ENCODE measurements around the gene SMC3.

Gene SMC3

DNA sequence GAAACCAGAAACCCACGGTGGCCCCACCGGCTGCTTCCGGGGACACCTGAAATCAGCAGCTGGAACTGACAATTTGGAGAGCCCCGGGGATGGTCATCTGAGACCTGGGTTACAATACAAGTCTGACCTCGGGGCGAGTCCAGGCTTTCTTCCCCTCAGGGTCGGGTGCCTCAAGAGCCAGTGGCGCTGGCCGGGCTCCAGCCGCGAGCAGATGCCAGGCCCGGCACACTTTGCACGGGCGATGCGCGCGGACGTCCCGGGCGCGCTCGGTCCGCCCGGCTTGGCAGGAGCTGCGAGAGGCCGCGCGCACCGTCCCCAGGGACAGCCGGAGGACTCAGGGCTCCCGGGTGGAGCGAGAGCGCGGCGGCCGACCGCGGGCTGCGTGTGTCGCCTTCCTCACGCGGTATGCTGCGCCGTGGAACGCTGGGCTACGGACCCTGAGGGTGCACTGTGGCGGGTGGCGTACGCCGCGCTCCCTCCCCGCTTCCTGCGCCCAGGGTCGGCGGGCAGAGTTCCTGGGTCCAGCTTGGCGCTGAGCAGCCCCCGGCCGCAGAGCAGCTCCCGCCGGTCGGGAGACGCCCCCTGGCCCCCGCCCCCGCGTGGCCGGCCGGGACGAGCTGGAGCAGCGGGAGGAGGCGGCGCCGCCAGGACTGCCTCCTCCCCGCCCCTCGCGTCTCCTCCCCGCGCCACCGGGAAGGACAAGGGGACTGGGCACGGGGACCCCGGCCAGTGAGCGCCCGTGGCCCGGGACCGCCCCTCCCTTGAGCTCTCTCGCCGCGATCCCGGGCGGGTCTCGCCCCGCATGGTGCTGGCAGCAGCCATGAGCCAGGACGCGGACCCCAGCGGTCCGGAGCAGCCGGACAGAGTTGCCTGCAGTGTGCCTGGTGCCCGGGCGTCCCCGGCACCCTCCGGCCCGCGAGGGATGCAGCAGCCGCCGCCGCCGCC lies 76.4 kb downstream of the SMC3 start, which contains the start of gene RBM20:
Gene RBM20, plus strand, starts transcription at position 684 of the 945 bp plus-strand sequence. Its CDS starts 119 bp downstream, at position 803.
- no peak for TF ChIP-seq ARNTL (CRISPR knock-in tag; IDR thresholded peaks at IDR 0.05; ENCODE audit: borderline replicate concordance, low read depth)
- TF ChIP-seq CSDC2 (CRISPR knock-in tag; IDR thresholded peaks at IDR 0.05) = peak; percentile 61; the same call in 1 of the 2 replicates
- peak; percentile 85 for ATAC-seq

DNA sequence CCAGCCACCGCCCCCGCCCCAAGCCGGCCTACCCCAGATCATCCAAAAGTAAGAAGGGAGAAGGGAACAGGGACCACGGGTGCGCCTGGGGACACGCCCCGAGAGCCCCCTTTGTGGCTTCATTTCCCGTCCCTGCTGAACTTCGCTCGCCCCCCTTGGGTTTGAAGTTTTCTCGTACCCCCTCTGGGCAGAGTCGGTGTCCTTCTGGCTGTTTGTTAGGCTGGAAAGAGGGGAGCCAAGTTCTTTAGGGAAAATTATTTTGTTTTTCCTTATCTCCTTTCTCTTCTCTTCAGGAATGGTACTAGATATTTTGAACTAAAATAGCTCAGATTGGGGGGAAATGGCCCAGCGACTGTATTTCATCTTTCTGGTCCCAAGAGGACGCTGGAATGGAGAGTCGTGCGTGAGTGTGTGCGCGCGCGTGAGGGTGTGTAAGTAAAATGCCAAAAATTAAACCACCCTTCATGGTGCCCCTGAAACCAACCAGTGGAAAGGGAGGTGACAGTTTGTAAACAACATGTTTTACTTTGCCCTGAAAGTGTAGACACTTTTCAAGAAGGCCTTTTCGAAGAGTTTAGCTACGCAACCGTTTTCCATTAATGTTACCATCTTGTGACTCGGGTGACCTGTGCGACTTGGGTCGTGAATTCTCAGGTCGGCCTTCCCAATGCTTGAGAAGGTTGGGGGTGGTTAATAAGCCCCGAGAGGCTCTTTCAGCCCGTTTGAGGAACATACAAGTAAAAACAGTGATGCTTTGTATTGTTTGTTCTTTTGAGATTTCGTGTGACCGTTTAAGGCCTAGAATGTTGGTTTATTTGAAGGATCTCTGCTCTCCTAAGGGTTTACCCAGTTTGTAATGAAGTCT lies 77.3 kb downstream of the SMC3 start:
- TF ChIP-seq ARNTL (CRISPR knock-in tag; IDR thresholded peaks at IDR 0.05; ENCODE audit: borderline replicate concordance, low read depth) (no peak), ZC3H10 (CRISPR knock-in tag; IDR thresholded peaks at IDR 0.05) (no peak), PPARA (CRISPR knock-in tag; IDR thresholded peaks at IDR 0.05; ENCODE audit: borderline replicate concordance) (no peak), ZFP30 (CRISPR knock-in tag; IDR thresholded peaks at IDR 0.05) (no peak), BACH2 (CRISPR knock-in tag; IDR thresholded peaks at IDR 0.05; ENCODE audit: borderline replicate concordance) (no peak), ZNF565 (CRISPR knock-in tag; conservative IDR thresholded peaks at IDR 0.05; ENCODE audit: low read depth) (no peak), TOX (CRISPR knock-in tag; IDR thresholded peaks at IDR 0.05; ENCODE audit: borderline replicate concordance) (no peak), TCF4 (CRISPR knock-in tag; IDR thresholded peaks at IDR 0.05; ENCODE audit: borderline replicate concordance) (no peak), GLIS3 (CRISPR knock-in tag; IDR thresholded peaks at IDR 0.05) (no peak), ESRRG (CRISPR knock-in tag; IDR thresholded peaks at IDR 0.05) (no peak)
- TF ChIP-seq, protein P1, sequence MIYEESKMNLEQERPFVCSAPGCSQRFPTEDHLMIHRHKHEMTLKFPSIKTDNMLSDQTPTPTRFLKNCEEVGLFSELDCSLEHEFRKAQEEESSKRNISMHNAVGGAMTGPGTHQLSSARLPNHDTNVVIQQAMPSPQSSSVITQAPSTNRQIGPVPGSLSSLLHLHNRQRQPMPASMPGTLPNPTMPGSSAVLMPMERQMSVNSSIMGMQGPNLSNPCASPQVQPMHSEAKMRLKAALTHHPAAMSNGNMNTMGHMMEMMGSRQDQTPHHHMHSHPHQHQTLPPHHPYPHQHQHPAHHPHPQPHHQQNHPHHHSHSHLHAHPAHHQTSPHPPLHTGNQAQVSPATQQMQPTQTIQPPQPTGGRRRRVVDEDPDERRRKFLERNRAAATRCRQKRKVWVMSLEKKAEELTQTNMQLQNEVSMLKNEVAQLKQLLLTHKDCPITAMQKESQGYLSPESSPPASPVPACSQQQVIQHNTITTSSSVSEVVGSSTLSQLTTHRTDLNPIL (CRISPR knock-in tag; IDR thresholded peaks at IDR 0.05; ENCODE audit: low read depth) = no peak
- TF ChIP-seq, protein P2, sequence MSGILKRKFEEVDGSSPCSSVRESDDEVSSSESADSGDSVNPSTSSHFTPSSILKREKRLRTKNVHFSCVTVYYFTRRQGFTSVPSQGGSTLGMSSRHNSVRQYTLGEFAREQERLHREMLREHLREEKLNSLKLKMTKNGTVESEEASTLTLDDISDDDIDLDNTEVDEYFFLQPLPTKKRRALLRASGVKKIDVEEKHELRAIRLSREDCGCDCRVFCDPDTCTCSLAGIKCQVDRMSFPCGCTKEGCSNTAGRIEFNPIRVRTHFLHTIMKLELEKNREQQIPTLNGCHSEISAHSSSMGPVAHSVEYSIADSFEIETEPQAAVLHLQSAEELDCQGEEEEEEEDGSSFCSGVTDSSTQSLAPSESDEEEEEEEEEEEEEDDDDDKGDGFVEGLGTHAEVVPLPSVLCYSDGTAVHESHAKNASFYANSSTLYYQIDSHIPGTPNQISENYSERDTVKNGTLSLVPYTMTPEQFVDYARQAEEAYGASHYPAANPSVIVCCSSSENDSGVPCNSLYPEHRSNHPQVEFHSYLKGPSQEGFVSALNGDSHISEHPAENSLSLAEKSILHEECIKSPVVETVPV (CRISPR knock-in tag; IDR thresholded peaks at IDR 0.05) = no peak
- ATAC-seq = peak; percentile 12

DNA sequence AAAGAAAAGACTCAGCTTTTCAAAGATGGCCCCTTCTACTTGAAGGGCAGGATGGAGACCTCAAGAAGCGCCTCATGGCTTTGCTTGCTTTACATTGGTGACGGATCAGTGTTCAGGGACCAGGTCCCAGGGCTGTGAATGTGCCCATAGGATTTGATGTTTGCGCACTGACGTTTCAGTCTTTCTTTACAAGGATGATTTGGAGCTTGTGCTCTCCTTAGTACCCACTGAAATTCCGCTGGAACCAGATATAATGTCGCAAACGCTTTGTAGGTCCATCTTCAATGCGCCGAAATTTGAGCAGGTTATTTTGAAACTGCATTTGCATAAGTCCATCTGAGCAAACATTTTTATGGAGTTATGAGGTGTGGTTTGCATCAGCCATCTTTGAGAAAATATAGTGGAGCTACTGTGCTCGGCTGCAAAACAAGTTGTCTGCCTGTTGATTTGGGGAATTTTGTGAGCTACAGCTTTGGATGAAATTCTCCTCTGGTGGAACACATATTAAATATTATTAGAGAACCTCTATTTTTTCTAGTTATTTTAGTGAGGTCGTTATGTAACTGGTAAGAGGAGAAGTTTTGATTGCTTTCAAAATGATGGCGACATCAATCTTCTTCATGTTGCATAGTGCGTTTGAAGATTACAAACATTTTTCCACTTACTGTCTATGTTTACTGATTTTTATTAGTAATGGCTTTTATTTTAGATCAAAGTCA lies 79.1 kb downstream of the SMC3 start:
- TF ChIP-seq ZFP3 (CRISPR knock-in tag; IDR thresholded peaks at IDR 0.05) = no peak
- TF ChIP-seq ZC3H10 (CRISPR knock-in tag; IDR thresholded peaks at IDR 0.05) = no peak
- TF ChIP-seq ARNTL (CRISPR knock-in tag; IDR thresholded peaks at IDR 0.05; ENCODE audit: borderline replicate concordance, low read depth) = no peak
- no peak for TF ChIP-seq ZFP30 (CRISPR knock-in tag; IDR thresholded peaks at IDR 0.05)
- TF ChIP-seq PPARA (CRISPR knock-in tag; IDR thresholded peaks at IDR 0.05; ENCODE audit: borderline replicate concordance) = no peak
- no peak for TF ChIP-seq OSR1 (CRISPR knock-in tag; IDR thresholded peaks at IDR 0.05)
- no peak for TF ChIP-seq ZNF565 (CRISPR knock-in tag; conservative IDR thresholded peaks at IDR 0.05; ENCODE audit: low read depth)
- TF ChIP-seq, protein P2 (CRISPR knock-in tag; IDR thresholded peaks at IDR 0.05) = no peak
- no peak for TF ChIP-seq GLIS3 (CRISPR knock-in tag; IDR thresholded peaks at IDR 0.05)
- no peak for TF ChIP-seq ZNF70 (CRISPR knock-in tag; IDR thresholded peaks at IDR 0.05)
- TF ChIP-seq SNAI2 (CRISPR knock-in tag; IDR thresholded peaks at IDR 0.05) = no peak
- TF ChIP-seq, protein P3, sequence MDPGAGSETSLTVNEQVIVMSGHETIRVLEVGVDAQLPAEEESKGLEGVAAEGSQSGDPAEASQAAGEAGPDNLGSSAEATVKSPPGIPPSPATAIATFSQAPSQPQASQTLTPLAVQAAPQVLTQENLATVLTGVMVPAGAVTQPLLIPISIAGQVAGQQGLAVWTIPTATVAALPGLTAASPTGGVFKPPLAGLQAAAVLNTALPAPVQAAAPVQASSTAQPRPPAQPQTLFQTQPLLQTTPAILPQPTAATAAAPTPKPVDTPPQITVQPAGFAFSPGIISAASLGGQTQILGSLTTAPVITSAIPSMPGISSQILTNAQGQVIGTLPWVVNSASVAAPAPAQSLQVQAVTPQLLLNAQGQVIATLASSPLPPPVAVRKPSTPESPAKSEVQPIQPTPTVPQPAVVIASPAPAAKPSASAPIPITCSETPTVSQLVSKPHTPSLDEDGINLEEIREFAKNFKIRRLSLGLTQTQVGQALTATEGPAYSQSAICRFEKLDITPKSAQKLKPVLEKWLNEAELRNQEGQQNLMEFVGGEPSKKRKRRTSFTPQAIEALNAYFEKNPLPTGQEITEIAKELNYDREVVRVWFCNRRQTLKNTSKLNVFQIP (CRISPR knock-in tag; IDR thresholded peaks at IDR 0.05; ENCODE audit: borderline replicate concordance, low read depth) = no peak
- TF ChIP-seq ISL1 (CRISPR knock-in tag; IDR thresholded peaks at IDR 0.05) = no peak
- no peak for TF ChIP-seq RARB (CRISPR knock-in tag; IDR thresholded peaks at IDR 0.05)
- TF ChIP-seq, protein P1 (CRISPR knock-in tag; IDR thresholded peaks at IDR 0.05; ENCODE audit: low read depth) = no peak
- TF ChIP-seq, protein P4, sequence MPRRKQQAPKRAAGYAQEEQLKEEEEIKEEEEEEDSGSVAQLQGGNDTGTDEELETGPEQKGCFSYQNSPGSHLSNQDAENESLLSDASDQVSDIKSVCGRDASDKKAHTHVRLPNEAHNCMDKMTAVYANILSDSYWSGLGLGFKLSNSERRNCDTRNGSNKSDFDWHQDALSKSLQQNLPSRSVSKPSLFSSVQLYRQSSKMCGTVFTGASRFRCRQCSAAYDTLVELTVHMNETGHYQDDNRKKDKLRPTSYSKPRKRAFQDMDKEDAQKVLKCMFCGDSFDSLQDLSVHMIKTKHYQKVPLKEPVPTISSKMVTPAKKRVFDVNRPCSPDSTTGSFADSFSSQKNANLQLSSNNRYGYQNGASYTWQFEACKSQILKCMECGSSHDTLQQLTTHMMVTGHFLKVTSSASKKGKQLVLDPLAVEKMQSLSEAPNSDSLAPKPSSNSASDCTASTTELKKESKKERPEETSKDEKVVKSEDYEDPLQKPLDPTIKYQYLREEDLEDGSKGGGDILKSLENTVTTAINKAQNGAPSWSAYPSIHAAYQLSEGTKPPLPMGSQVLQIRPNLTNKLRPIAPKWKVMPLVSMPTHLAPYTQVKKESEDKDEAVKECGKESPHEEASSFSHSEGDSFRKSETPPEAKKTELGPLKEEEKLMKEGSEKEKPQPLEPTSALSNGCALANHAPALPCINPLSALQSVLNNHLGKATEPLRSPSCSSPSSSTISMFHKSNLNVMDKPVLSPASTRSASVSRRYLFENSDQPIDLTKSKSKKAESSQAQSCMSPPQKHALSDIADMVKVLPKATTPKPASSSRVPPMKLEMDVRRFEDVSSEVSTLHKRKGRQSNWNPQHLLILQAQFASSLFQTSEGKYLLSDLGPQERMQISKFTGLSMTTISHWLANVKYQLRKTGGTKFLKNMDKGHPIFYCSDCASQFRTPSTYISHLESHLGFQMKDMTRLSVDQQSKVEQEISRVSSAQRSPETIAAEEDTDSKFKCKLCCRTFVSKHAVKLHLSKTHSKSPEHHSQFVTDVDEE (CRISPR knock-in tag; IDR thresholded peaks at IDR 0.05) = no peak
- TF ChIP-seq CSDC2 (CRISPR knock-in tag; IDR thresholded peaks at IDR 0.05) = no peak
- TF ChIP-seq TCF4 (CRISPR knock-in tag; IDR thresholded peaks at IDR 0.05; ENCODE audit: borderline replicate concordance) = no peak
- no peak for TF ChIP-seq TOX (CRISPR knock-in tag; IDR thresholded peaks at IDR 0.05; ENCODE audit: borderline replicate concordance)
- no peak for ATAC-seq
